Measurements from ENCODE around the gene CABP7.

DNA sequence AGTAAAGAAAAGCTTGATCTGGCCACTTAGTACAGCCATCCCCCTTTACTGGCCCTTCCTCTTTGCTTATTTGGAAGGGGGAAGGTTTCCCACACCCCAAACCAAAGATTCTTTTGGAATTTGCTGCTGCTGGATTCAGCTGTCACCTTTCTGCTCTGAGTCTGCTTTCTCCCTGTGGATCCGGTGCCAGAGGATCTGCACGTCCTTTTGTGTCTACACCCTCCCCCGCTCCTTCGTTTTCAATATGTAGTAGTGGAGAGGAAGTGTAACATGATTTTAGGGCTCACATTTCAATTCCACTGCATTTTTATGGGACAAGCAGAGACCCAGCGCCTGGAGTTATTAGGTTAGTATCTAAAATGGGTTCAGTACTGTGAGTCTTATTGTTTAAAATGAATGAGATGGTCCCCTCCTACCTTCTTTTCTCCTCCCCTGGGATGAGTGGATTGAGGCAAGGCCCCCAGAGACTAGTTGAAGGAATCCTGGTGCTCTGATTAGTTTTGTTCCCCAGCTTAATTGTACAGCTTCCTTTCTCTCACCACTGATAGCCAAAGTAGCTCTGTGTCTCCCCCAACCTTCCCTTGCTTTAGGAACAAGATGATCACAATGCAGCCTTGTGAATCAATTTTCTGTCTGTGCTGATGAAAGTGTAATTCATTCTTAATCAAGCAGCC lies 30.5 kb upstream of the CABP7 start:
- TF ChIP-seq CTCF (IDR thresholded peaks at IDR 0.05) (no peak), POLR2AphosphoS5 (IDR thresholded peaks at IDR 0.05; ENCODE audit: low read depth, low read length) (no peak)

Data from Panc1 (cell line).